Lower leg skin (tissue), 3 donors: ENCODE data around the gene ADAMTSL1.

Source experiments
- POLR2A ChIP-seq, 2 donors: fragments of 450-650 bp; IDR thresholded peaks; one replicate each; pipeline ENCODE4 v1.6.1; 2016 to 2017; ENCODE audit warnings: antibody characterized with exemption in 2 of 2, mild to moderate bottlenecking in 1 of 2, moderate library complexity in 1 of 2
- TF ChIP-seq, protein P1 (sequence below), 3 donors: fragments of 450-650 bp; IDR thresholded peaks; one replicate each; pipeline ENCODE4 v1.5.1; 2016; ENCODE audit warnings: antibody characterized with exemption in 3 of 3, mild to moderate bottlenecking in 3 of 3, moderate library complexity in 2 of 3

GRCh38 chr9:18477719-18478118 is 3.8 kb downstream of the ADAMTSL1 start:
- TF ChIP-seq, protein P1, sequence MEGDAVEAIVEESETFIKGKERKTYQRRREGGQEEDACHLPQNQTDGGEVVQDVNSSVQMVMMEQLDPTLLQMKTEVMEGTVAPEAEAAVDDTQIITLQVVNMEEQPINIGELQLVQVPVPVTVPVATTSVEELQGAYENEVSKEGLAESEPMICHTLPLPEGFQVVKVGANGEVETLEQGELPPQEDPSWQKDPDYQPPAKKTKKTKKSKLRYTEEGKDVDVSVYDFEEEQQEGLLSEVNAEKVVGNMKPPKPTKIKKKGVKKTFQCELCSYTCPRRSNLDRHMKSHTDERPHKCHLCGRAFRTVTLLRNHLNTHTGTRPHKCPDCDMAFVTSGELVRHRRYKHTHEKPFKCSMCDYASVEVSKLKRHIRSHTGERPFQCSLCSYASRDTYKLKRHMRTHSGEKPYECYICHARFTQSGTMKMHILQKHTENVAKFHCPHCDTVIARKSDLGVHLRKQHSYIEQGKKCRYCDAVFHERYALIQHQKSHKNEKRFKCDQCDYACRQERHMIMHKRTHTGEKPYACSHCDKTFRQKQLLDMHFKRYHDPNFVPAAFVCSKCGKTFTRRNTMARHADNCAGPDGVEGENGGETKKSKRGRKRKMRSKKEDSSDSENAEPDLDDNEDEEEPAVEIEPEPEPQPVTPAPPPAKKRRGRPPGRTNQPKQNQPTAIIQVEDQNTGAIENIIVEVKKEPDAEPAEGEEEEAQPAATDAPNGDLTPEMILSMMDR (IDR thresholded peaks at IDR 0.05): no peak
- no peak for TF ChIP-seq POLR2A (IDR thresholded peaks at IDR 0.05)
